ENCODE data around the gene LIN7B.

The LIN7B gene, protein sequence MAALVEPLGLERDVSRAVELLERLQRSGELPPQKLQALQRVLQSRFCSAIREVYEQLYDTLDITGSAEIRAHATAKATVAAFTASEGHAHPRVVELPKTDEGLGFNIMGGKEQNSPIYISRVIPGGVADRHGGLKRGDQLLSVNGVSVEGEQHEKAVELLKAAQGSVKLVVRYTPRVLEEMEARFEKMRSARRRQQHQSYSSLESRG

DNA sequence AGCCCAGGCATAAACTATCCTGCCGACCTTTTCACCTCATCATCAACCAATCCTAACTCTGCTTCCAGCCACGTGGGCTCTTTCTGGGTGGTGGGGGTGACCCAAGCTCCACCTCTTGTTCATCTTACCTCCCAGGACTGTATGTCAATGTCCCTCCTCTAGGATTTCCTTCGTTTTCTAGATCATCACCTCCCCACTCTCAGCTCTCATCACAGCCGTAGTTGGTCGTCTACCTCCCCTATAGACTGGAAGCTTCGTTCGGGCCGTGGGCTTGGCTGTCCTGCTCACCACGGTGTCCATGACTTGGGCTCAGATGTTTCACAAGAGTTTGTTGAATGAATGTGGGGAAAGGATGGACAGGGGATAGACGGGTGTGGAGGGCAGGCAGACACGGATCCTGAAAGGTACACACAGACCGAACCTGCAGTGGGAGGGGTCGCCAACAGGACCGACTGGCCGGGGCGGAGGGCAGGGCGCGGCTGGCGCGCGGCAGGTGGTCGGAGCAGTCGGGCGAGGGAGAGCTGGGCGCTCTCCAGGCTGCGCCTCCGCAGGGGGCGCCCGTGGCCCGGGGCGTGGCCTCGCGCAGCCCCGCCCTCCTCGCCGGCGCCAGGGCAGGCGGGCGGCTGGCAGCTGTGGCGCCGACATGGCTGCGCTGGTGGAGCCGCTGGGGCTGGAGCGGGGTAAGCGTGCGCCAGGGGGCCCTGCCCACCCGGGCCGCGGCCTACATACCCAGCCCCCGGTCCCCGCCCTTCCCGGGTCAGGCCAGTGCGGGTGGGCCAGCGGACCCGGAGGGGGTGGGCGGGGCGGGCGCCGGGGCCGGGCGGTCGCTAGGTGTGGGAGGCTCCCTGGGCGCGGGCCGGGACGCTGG, at the start of gene LIN7B:
LIN7B (plus strand) TSS at position 609 of the 868 bp plus-strand sequence; CDS start at position 644, 35 bp downstream.
- DNase-seq, result peak; percentile 44

DNA sequence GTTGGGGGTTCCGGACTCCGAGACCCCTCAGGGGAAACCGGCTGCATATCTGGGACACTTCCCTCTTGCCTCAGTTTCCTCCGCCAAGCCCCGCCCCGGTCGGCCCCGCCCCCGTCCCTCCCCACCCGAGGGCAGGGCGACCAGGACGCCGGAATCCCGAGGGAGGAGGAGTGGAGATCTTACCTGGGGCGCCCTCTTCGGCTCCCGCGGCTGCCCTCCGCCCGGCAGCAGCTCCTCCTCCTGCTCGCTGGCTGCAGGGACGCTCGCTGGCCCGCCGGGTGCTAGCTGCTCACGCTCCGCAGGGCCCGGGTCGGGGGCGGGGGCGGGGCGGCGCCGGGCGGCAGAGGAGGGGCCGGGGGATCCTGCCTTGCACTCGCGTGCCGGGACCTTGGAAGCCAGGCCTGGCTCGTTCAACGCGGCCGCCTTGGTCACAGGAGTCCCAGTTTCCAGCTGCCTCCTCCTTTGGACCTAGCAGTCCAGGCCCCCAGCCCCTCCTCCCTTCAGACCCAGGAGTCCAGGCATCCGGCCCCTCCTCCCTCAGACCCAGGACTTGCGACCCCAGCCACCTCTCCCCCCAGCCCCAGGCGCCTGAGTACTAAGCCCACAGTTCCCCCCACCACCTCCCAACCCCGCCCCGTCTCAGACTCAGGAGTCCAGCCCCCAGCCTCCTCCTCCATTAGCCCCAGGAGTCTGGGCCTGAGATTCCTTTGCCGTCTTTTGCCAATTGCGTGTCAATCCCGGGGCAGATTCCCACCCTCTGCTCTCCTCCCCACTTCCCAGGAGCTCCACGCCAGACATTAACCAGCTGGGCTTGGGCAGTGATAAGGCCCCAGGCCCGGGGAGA, 49.2 kb upstream of the LIN7B start, which contains the start of gene NTF4:
NTF4 (minus strand) TSS at position 51 of the 844 bp plus-strand sequence. CDS start 2,821 bp downstream, outside the sequence.
- no peak for DNase-seq

DNA sequence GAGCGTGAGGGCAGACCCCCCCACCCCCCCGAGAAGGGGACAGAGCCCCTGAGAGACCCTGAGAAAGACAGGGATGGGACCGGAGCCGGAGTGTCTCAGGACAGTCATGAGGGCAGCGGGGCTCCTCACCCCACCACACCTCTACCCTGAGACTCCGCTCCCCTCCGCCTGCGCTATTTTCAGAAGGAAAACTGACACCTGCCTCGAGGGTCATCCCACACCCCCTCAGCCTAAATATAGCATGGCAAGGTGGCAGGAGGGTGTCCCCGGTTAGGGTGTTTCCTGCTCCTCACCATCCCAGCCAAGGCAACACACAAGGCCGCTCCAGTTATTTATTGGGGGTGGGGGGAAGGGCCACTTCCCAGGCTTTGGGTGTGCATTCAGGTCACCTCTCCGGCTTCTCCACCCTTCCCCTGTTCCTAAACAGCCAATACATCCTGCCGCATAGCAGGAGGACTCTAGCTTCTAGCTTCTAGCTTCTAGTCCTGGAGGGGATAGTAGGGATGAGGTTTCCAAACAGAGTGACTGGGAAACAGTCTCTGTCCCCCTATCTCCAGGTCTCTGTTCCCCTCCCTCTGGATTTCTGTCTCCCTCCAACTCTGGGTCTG, 48.2 kb upstream of the LIN7B start:
- no peak for DNase-seq

DNA sequence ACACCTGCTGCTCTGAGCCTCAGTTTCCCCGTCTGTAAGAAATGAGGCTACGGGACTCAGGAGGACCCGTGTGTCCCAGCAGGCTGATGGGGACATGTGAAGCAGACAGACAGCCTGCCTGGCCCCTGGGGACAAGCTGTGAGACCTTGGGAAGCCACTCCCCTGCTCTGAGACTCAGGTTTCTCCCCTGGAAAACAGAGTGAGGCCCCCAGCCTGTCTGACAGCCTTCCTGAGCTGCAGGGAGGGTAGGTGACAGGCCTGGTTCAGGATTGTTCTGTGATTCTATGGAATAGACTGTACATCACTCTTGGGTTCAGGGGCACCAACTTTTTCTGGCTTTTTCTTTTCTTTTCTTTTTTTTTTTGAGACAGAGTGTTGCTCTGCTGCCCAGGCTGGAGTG, 46.6 kb upstream of the LIN7B start:
- no peak for DNase-seq

DNA sequence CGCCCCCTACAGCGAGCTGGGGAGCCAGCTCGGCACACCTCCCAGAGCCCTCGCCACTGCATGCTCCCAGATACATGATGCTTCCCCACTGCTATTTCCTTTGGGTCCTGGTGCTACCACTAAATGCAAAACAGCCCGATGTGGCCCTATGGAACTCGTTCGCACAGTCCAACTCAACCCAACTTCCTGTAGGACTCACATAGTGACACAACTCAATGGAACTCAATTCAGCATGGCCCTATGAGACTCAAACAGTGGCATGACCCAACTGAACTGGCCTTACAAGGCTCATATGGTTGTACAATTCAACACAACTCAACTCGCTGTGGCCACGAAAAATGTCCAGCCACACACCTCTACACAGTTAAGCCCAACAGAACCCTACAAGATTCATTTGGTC, 45.1 kb upstream of the LIN7B start:
- DNase-seq, result no peak

DNA sequence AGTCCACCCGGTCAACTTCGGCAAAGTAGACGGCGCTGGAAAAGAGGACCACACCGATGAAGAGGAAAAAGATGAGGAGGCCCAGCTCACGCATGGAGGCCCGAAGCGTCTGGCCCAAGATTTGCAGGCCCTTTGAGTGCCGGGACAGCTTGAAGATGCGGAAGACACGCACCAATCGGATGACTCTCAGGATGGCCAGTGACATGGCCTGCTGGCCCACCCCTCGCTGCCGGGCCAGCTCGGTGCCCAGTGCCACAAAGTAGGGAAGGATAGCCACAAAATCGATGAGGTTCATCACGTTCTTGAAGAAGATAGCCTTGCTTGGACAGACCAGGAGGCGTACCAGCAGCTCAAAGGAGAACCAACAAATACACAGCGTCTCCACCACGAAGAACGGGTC, 43.8 kb upstream of the LIN7B start:
- no peak for DNase-seq

DNA sequence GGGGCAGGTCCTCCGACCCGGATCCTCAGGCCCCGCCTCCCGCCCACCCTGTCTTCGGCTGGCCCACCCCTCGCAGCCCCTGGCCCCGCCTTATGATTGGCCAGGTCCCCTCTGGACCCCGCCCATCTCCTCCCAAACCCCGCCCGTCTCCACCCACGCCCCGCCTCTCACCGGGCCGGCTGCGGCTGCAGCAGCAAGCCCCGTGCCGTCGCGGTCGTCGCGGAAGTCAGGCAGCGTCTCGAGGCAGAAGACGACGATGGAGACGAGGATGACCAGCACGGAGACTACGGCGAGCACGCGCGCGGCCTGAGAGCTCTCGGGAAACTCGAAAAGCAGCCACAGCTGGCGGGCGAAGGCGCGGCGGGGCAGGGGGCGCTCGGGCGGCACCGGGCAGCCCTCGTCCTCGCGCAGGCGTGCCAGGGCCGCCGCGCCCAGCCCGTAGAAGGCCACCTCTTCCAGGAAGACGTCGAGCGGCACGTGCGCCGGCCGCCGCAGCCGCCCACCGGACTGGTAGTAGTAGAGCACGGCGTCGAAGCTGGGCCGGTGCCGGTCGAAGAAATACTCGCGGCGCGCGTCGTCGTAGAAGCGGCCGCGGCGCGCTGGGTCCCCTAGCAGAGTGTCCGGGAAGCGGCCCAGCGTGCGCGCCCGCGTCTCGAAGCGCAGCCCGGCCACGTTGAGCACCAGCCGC, 42.2 kb upstream of the LIN7B start:
- no peak for DNase-seq

DNA sequence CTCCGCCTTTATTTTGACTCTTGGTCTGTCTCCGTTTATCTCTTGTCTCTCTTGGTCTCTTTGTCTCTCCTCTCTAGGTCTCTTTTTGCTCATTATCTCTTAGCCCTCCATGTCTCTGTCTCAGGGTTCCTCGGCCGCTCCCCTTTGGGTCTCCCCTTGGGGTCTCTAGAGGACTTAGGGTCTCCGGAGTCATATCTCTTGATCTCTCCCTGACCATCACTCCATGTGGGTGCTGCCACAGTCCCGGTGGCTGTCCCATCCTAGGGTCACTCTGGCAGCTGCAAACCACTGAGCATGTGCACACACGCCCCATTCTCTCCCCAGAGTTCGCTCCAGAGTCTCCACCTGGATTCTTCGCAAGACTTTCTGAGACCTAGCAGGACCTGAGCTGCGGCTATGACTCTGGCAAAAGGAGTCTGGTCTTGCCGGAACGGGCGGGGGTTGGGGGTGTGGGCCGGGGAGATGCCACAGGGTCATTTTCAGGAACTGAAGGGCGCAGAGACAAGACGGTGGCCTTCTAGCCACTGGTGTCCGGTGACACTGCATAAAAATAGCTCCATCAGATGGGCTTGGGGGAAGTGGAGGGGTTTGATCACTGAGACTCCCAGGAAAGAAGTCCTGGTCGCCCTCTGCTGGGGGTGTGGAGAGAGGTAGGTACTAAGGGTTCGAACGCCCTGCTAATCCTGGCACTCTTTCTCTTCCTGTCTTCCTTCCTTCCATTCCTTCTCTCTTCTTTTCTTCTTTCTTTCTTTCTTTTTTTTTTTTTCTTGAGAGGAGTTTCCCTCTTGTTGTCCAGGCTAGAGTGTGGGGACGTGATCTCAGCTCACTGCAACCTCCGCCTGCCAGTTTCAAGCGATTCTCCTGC, 40.4 kb upstream of the LIN7B start:
- no peak for DNase-seq

DNA sequence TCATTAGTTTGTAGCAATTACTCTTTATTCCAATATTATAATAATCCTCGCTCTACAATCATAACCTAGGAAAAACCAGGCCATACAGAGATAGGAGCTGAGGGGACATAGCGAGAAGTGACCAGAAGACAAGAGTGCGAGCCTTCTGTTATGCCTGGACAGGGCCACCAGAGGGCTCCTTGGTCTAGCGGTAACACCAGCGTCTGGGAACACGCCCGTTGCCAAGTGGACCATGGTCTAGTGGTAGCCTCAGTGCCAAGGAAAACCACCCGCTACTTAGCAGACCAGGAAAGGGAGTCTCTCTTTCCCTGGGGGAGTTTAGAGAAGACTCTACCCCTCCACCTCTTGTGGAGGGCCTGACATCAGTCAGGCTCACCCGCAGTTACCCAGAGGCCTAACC, 39.3 kb upstream of the LIN7B start:
- peak; percentile 65 for DNase-seq

DNA sequence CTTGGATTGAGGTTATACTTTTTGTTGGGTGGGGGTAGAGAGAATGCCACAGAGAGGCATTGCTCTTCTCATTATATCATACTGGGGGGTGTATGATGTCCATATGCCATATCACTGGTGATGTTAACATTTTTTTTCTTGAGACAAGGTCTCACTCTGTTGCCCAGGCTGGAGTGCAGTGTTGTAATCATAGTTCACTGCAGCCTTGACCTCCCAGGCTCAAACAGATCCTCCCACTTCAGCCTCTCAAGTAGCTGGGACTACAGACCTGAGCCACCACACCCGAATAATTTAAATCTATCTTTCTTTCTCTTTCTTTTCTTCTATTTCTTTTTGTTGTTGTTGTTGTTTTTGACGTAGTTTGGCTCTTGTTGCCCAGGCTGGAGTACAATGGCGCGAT, 33.8 kb upstream of the LIN7B start:
- DNase-seq, result no peak

DNA sequence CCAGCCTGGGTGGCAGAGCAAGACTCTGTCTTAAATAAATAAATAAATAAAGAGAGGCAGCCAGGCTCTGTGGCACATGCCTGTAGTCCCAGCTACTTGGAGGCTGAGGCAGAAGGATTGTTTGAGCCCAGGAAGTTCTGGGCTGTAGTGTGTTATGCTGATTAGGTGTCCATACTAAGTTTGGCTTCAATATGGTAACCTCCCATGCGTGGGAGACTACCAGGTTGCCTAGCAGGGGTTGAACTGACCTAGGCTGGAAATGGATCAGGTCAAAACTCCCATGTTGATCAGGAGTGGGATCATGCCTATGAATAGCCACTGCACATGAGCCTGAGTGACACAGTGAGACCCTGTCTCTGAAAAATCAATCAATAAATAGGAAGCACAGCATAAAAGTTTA, 32.9 kb upstream of the LIN7B start:
- DNase-seq, result no peak

DNA sequence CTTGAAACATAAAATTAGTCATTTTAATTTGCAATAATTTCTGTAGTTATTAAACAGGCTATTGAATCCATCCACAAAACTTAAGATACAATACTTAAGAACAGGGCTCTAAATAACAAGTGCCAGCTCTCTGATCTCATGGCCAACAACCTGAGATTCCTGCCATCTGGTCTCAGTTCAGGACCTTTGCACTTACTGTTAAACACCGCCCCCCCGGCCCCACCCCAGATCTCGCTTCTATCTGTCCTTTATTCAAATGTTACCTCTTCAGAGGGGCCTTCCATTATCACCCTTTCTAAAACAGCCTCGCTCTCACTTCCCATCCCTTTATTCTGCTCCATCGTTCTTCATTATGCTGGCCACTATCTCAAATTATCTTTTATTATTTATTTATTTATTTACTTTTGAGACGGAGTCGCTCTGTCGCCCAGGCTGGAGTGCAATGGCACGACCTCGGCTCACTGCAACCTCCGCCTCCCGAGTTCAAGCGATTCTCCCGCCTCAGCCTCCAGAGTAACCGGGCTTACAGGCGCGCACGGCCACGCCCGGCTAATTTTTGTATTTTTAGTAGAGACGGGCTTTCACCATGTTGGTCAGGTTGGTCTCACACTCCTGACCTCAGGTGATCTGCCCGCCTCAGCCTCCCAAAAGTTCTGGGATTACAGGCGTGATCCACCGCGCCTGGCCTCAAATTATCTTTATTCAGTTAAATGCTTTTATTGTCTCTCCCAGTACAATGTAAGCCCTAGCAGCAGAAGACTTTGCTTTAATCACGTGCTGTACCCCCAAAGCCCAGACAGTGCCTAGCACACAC, 29.8 kb upstream of the LIN7B start:
- no peak for DNase-seq

DNA sequence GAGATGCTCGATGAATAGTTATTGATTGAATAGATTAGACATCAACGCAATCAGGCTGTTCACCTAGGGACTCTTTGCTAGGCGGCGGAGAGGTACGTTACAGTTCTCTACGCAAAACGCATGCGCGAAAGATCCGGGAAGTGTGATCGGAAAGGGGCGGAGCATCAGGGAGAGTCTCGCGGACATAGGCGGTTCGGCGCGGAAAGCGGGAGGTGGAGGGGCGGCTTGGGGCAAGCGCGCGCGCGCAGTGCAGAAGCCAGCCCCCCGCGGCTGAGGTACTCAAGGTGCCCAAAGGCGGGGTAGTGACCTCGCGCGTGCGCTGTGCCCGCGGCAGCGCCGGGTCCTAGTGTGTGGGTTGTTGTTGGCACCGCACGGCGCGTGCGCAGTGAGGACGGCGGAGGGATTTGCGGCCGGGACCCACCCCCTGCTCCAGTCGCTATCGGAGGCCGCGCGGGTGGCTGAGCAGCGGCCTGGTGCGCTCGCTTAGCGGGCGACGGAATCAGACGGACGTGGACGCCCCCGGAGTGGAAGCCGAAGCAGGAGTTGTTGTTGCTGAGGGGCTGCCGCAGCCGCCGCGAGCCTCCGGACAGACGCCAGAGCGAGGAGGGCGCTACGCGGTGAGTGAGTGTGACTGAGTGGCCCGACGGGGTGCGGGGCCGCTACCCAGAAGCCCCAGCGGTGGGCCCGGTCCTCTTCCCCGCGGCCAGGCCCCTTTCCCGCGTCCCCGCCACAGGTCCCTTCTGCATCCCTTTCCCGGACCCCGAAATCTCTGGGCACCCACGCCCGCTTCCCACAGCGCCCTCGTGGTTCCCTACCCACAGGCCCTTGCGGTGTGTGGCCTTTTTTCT, 28.9 kb upstream of the LIN7B start, which contains the start of gene SNRNP70:
SNRNP70 (plus strand) TSS at position 432 of the 848 bp plus-strand sequence. CDS start 964 bp downstream, outside the sequence.
- DNase-seq, result peak; percentile 97

DNA sequence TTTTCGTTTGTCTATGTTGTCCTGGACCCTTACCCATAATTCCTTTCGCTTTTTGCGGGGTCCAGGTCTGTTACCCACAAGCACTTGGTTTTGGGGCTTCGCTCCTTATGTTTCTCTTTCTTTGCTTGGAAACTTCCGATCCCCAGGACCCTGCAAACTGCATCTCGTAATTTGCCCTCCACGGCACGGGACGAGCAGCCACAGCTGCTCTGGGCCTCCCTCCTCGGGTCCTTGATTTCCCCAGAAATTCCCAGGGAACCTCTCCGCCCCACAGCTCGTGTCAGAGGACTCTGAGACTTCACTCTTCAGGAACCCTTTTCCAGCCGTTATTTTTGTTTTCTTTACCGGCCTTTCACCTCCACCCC, 28.3 kb upstream of the LIN7B start:
- no peak for DNase-seq

DNA sequence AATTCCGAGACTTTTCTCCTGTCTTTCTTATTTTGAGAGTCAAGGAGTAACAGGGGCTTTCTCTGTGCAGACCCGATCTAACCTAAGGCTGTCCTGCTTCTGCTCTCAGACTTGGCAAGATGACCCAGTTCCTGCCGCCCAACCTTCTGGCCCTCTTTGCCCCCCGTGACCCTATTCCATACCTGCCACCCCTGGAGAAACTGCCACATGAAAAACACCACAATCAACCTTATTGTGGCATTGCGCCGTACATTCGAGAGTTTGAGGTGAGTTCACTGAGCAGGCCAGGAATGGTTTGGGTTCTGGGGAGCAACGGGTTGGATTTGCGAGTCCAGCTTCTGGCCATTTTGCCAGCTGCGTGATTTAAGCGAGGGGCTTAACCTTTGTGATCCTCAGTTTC, 27.9 kb upstream of the LIN7B start:
- no peak for DNase-seq

DNA sequence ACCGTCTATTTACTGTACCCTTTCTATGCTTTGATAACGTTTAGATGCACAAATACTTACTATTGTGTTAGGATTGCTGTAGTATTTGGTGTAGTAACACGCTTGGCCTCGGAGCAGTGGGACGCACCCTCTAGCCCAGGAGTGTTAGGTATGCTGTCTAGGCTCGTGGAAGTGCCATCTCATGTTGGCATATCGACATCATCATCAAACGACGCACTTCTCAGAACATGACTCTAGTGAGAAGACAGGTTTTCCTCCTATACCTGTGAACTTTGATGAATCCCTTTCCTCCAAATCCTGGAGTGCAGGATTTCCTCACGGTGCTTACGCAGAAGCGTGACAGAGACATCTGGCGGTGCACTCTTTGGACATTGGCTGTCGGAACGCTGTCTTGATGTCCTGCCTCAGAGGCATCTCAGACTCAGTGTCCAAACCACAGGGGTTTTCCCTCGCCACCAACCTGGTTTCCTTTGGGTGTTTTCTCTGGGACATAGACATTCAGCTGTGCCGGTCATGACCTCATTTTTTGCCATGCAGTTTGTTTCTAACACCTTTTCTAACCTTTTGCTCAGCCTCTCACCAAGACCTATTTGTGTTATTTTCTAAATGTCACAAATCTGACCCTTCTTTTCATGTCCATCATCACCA, 22.7 kb upstream of the LIN7B start:
- no peak for DNase-seq

DNA sequence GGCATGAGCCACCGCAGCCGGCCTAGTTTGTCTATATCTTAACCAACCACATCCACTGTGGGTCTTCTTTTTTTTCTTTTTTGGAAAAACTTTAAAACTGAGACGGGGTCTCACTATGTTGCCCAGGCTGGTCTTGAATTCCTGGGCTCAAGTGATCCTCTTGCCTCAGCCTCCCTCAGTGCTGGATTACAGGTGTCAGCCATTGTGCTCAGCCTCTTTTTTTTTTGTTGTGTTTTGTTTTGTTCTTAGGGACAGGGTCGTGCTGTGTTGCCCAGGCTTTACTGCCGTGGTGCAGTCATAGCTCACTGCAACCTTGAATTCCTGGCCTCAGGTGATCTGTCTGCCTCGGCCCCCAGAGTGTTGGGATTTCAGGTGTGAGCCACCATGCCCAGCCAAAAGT, 21.5 kb upstream of the LIN7B start:
- DNase-seq, result no peak
